ENCODE measurements around the gene UBAP1. TPM values are rescaled to one million over a fixed set of nuclear protein-coding genes. Genes with fewer than 3 reads are reported as not detected.
"Not testable (repeated sequence)": the region's sequence is repeated elsewhere in the genome, so short reads cannot be mapped to it uniquely, and the experiment has no call there.

The UBAP1 gene
- total and polyA plus RNA-seq, 2 donors (not counting 1 experiment from before 2014, with no cell fraction given), result 20.4 to 27.0 TPM

DNA sequence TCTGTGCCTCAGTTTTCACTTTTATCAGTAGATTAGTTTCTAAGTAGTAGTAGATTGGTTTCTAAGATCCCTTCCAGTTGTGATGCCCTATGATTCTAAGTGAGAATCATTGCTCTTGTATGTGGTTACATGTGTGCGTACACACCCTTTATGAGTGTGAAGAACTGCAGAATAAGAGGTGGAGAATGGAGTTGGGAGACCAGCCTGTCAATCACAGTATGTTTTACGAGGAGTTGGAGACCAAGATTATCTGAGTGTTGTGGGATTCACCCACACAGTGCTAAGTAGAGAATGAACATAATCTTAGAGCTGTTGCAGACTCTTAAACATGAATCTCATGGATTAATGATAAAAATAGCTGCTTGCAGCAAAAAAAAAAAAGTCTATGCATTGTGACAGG, 112.6 kb downstream of the UBAP1 start:
- H3K9me3 ChIP-seq (ENCODE audit: control extremely low read depth in 1 of 3, control insufficient read depth in 2 of 3, insufficient read depth in 1 of 3, low read length in 2 of 3), result no peaks in the 10 kb centered on the region
- POLR2A ChIA-PET, result no interaction called here
- no peak overlapping the region for H3K4me3 Mint-ChIP-seq
- 100% methylated on average over 1 of the region's 2 CpGs for WGBS (ENCODE audit: insufficient coverage)
- intact Hi-C loops (cut with micrococcal nuclease), result no loop called here
- CTCF ChIA-PET, result no interaction called here
- no peak overlapping the region for H3K4me3 ChIP-seq (ENCODE audit: control extremely low read depth in 1 of 5, extremely low read depth in 1 of 5, insufficient read depth in 1 of 5, low read depth in 2 of 5, low read length in 4 of 5)
- no peaks in the 10 kb centered on the region for H3K27me3 ChIP-seq (replicated peaks in 1 of 4; ENCODE audit: control extremely low read depth in 1 of 4, control insufficient read depth in 3 of 4, insufficient read depth in 4 of 4, low read length in 3 of 4)
- H3K27me3 Mint-ChIP-seq, result no peaks in the 10 kb centered on the region
- H4K20me1 ChIP-seq (ENCODE audit: control insufficient read depth, insufficient read depth, low read length, poor library complexity, severe bottlenecking), result no peaks in the 10 kb centered on the region
- H3K9me3 Mint-ChIP-seq (ENCODE audit: insufficient read depth), result no peaks in the 10 kb centered on the region
- no peak for DNase-seq
- TF ChIP-seq, protein P1, sequence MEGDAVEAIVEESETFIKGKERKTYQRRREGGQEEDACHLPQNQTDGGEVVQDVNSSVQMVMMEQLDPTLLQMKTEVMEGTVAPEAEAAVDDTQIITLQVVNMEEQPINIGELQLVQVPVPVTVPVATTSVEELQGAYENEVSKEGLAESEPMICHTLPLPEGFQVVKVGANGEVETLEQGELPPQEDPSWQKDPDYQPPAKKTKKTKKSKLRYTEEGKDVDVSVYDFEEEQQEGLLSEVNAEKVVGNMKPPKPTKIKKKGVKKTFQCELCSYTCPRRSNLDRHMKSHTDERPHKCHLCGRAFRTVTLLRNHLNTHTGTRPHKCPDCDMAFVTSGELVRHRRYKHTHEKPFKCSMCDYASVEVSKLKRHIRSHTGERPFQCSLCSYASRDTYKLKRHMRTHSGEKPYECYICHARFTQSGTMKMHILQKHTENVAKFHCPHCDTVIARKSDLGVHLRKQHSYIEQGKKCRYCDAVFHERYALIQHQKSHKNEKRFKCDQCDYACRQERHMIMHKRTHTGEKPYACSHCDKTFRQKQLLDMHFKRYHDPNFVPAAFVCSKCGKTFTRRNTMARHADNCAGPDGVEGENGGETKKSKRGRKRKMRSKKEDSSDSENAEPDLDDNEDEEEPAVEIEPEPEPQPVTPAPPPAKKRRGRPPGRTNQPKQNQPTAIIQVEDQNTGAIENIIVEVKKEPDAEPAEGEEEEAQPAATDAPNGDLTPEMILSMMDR (IDR thresholded peaks at IDR 0.05), result no peak
- TF ChIP-seq EZH2 (IDR thresholded peaks at IDR 0.05; ENCODE audit: borderline replicate concordance, insufficient read depth, low read depth, low read length, poor library complexity, severe bottlenecking), result no peak
- H3K36me3 ChIP-seq (replicated peaks in 1 of 2; ENCODE audit: control extremely low read depth in 1 of 2, control insufficient read depth in 1 of 2, extremely low read depth in 1 of 2, insufficient read depth in 2 of 2, low read length in 1 of 2), result no peaks in the 10 kb centered on the region
- no peak for ATAC-seq (ENCODE audit: low read depth)
- H3K4me1 ChIP-seq (ENCODE audit: control insufficient read depth in 2 of 2, insufficient read depth in 2 of 2, low read length in 2 of 2), result no peaks in the 10 kb centered on the region
- H3K79me2 ChIP-seq (ENCODE audit: control insufficient read depth, insufficient read depth, low read length), result no peaks in the 10 kb centered on the region
- no peak overlapping the region for H3K27ac ChIP-seq (ENCODE audit: low read length in 2 of 2)
- no peak overlapping the region for H3K4me2 ChIP-seq (replicated peaks; ENCODE audit: low read depth, low read length, poor library complexity, severe bottlenecking)
- H3K27ac Mint-ChIP-seq, result no peak overlapping the region
- H3K4me1 Mint-ChIP-seq, result no peaks in the 10 kb centered on the region
- no peak overlapping the region for H2AFZ ChIP-seq (ENCODE audit: insufficient read depth, low read depth, low read length, poor library complexity, severe bottlenecking)
- no peak overlapping the region for H3K9ac ChIP-seq (ENCODE audit: low read length)

DNA sequence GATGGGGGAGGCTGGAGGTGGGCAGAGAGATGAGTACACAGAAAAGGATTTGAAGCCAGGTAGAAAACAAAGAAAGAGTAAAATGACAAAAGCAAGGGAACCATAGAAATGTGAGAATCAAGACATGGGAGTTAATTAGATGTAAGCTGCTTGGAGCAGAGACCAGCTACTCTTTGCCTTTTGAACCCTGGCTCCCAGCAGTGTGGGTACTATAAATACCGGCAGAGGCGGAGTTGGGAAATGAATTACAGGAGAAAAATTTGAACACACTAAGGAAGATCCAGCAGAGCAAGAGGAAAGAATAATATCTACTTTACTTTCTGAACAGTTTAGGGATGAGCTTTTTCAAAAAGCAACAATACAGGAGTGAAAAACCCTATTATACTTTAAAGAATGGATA, 113.7 kb downstream of the UBAP1 start:
- H3K27me3 Mint-ChIP-seq, result no peaks in the 10 kb centered on the region
- H3K4me1 Mint-ChIP-seq, result no peaks in the 10 kb centered on the region
- DNase-seq (no peak), ATAC-seq (ENCODE audit: low read depth) (no peak)
- no peak overlapping the region for H3K27ac Mint-ChIP-seq
- CTCF ChIA-PET, result no interaction called here
- no peak overlapping the region for H3K27ac ChIP-seq (ENCODE audit: low read length in 2 of 2)
- no peak overlapping the region for H3K4me3 ChIP-seq (ENCODE audit: control extremely low read depth in 1 of 5, extremely low read depth in 1 of 5, insufficient read depth in 1 of 5, low read depth in 2 of 5, low read length in 4 of 5)
- no peaks in the 10 kb centered on the region for H3K9me3 Mint-ChIP-seq (ENCODE audit: insufficient read depth)
- no peaks in the 10 kb centered on the region for H3K79me2 ChIP-seq (ENCODE audit: control insufficient read depth, insufficient read depth, low read length)
- no peaks in the 10 kb centered on the region for H3K27me3 ChIP-seq (replicated peaks in 1 of 4; ENCODE audit: control extremely low read depth in 1 of 4, control insufficient read depth in 3 of 4, insufficient read depth in 4 of 4, low read length in 3 of 4)
- WGBS (ENCODE audit: insufficient coverage), result no CpG with 5 or more reads among the region's 2 CpGs
- H3K4me2 ChIP-seq (replicated peaks; ENCODE audit: low read depth, low read length, poor library complexity, severe bottlenecking), result no peak overlapping the region
- no peaks in the 10 kb centered on the region for H4K20me1 ChIP-seq (ENCODE audit: control insufficient read depth, insufficient read depth, low read length, poor library complexity, severe bottlenecking)
- no peaks in the 10 kb centered on the region for H3K36me3 ChIP-seq (replicated peaks in 1 of 2; ENCODE audit: control extremely low read depth in 1 of 2, control insufficient read depth in 1 of 2, extremely low read depth in 1 of 2, insufficient read depth in 2 of 2, low read length in 1 of 2)
- TF ChIP-seq, protein P1 (IDR thresholded peaks at IDR 0.05), result no peak
- TF ChIP-seq EZH2 (IDR thresholded peaks at IDR 0.05; ENCODE audit: borderline replicate concordance, insufficient read depth, low read depth, low read length, poor library complexity, severe bottlenecking), result no peak
- POLR2A ChIA-PET, result no interaction called here
- intact Hi-C loops (cut with micrococcal nuclease), result no loop called here
- H3K4me3 Mint-ChIP-seq, result no peak overlapping the region
- H2AFZ ChIP-seq (ENCODE audit: insufficient read depth, low read depth, low read length, poor library complexity, severe bottlenecking), result no peak overlapping the region
- H3K9ac ChIP-seq (ENCODE audit: low read length), result no peak overlapping the region
- H3K9me3 ChIP-seq (ENCODE audit: control extremely low read depth in 1 of 3, control insufficient read depth in 2 of 3, insufficient read depth in 1 of 3, low read length in 2 of 3), result no peaks in the 10 kb centered on the region
- no peaks in the 10 kb centered on the region for H3K4me1 ChIP-seq (ENCODE audit: control insufficient read depth in 2 of 2, insufficient read depth in 2 of 2, low read length in 2 of 2)

DNA sequence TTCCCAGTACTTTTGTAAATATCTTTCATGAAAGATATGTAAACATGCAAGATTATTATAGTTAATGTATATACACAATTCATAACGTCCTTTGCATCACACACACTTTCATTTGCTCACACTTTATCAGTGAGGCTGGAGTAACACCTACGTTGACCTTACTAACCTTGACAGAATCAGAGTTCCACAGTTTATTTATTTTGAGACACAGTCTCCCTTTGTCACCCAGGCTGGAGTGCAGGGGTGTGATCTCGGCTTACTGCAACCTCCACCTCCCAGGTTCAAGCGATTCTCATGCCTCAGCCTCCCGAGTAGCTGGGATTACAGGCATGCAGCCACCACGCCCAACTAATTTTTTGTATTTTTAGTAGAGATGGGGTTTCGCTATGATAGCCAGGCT, 122.2 kb downstream of the UBAP1 start:
- H3K4me3 Mint-ChIP-seq; H3K9me3 ChIP-seq (ENCODE audit: control extremely low read depth in 1 of 3, control insufficient read depth in 2 of 3, insufficient read depth in 1 of 3, low read length in 2 of 3); H3K9ac ChIP-seq (ENCODE audit: low read length); H3K79me2 ChIP-seq (ENCODE audit: control insufficient read depth, insufficient read depth, low read length); H3K4me1 ChIP-seq (ENCODE audit: control insufficient read depth in 2 of 2, insufficient read depth in 2 of 2, low read length in 2 of 2); H3K27ac Mint-ChIP-seq; H3K36me3 ChIP-seq (replicated peaks in 1 of 2; ENCODE audit: control extremely low read depth in 1 of 2, control insufficient read depth in 1 of 2, extremely low read depth in 1 of 2, insufficient read depth in 2 of 2, low read length in 1 of 2); H3K27me3 ChIP-seq (replicated peaks in 1 of 4; ENCODE audit: control extremely low read depth in 1 of 4, control insufficient read depth in 3 of 4, insufficient read depth in 4 of 4, low read length in 3 of 4); H3K4me1 Mint-ChIP-seq; intact Hi-C loops (cut with micrococcal nuclease); POLR2A ChIA-PET; H3K4me2 ChIP-seq (replicated peaks; ENCODE audit: low read depth, low read length, poor library complexity, severe bottlenecking); CTCF ChIA-PET; H3K4me3 ChIP-seq (ENCODE audit: control extremely low read depth in 1 of 5, extremely low read depth in 1 of 5, insufficient read depth in 1 of 5, low read depth in 2 of 5, low read length in 4 of 5); H3K27me3 Mint-ChIP-seq; ATAC-seq (ENCODE audit: low read depth); H2AFZ ChIP-seq (ENCODE audit: insufficient read depth, low read depth, low read length, poor library complexity, severe bottlenecking); H3K27ac ChIP-seq (ENCODE audit: low read length in 2 of 2); DNase-seq; H4K20me1 ChIP-seq (ENCODE audit: control insufficient read depth, insufficient read depth, low read length, poor library complexity, severe bottlenecking); H3K9me3 Mint-ChIP-seq (ENCODE audit: insufficient read depth): not testable (repeated sequence)
- 100% methylated on average over 2 of the region's 7 CpGs for WGBS (ENCODE audit: insufficient coverage)

Measured in B cell (primary cell).